HG03025 (cell line): ENCODE results near the gene EGFLAM.
"Not testable (repeated sequence)": the region's sequence is repeated elsewhere in the genome, so short reads cannot be mapped to it uniquely, and the experiment has no call there.

Source experiments
- ATAC-seq: cut with Tn5 transposase; IDR thresholded peaks from one replicate; pipeline ENCODE4 v1.9.1; 2021; ENCODE audit warnings: mild to moderate bottlenecking, moderate library complexity; ENCODE audit not compliant: unreplicated experiment, low FRiP score

The EGFLAM gene

GRCh38 chr5:38321978-38322377, 63.6 kb downstream of the EGFLAM start:
- no peak for ATAC-seq

- ATAC-seq, result no peak
Measured at GRCh38 chr5:38323645-38324295, 65.4 kb downstream of the EGFLAM start.

DNA sequence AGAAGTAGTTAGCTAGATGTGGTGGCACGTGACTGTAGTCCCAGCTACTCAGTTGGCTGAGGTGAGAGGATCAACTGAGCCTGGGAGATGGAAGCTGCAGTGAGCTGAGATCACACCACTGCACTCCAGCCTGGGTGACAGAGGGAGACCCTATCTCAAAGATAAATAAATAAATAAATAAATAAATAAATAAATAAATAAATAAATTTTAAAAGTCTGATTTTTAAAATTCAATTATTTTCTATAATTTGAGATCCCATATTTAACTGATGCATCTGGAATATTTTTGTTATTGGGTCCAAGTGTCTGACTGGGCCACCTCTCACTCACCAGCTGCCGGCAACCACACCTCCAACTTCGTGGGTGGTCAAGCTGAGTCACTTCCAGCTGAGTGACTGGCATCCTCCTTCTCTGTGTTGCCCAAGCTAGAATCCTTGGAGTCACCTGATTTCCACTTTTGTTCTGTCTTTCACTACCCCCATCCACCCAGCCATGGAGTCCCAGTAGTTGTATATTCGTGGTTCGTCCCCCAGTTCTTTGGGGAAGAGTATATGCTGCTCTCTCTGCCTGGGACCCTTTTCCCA, 70.9 kb downstream of the EGFLAM start:
- no peak for ATAC-seq

- ATAC-seq, result no peak
Measured at GRCh38 chr5:38330207-38330606, 71.8 kb downstream of the EGFLAM start.

DNA sequence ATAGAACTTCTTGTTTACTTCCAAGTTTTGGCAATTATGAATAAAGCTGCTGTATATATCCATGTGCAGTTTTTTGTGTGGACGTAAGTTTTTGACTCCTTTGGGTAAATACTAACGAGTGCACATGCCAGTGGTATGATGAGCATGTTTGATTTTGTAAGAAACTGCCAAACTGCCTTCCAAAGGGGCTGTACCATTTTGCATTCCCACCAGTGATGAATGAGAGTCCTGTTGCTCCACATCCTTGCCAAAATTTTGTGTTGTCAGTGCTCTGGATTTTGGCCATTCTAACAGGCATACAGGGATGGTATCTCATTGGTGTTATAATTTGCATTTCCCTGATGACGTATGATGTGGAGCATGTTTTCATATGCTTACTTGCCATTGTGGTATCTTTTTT, 73.5 kb downstream of the EGFLAM start:
- ATAC-seq, result no peak

- ATAC-seq, result not testable (repeated sequence)
Measured at GRCh38 chr5:38333181-38333580, 74.8 kb downstream of the EGFLAM start.

DNA sequence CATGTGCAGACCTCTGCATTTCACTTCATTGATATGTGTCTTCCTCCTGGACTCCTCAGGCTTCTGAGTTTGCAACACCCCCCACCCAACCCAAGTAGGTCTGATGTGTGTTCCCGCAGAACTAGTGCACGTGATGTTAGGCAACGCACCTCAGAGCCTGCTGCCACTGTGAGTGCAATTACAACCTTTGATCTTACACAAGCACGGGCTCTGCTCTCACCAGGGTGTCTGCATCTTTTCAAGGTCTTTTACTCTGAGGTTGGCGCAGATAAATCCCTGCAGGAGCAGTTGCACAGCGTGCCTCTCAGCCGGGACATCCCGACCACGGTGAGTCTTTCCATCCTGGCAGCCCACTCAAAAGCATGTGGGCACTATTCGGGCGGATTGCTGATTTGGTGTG, 80.1 kb downstream of the EGFLAM start:
- ATAC-seq, result no peak

DNA sequence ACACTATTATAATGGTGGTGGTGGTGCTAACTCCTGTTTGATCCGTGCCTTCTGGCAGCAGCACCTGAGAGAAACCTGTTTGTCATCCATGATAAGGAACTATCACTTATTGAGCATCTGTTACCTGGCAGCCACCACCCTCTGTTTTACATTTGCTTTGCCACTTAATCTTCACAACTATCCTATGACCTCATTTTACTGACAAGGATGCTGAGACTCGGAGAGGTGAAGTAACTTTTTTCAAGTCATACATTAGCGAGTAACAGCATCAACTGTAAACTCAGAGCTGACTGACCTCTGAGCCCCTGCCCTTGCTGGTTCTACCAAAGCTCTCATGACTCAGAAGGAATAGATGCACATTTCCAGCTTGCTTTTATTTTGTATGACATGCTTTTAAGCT, 81.1 kb downstream of the EGFLAM start:
- no peak for ATAC-seq

GRCh38 chr5:38341056-38341455, 82.7 kb downstream of the EGFLAM start:
- ATAC-seq, result no peak

DNA sequence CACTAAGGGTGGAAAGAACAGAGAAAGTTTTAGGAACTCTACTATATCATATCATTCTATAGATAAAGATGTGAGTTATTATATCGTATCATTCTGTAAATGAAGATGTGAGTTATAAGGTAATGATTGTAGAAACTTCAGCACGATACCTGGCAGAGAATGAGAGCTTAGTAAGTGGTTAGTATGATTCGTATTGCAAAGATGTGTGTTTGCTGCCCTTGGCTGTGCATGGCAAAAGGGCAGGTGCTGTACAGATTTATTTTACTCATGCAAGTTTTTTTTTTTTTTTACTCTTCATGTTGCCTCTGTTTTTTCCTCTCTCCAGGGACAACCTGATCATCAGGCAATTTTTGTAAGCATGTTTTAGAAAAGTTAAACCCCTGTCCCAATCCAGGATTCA, 83.3 kb downstream of the EGFLAM start:
- ATAC-seq, result no peak

DNA sequence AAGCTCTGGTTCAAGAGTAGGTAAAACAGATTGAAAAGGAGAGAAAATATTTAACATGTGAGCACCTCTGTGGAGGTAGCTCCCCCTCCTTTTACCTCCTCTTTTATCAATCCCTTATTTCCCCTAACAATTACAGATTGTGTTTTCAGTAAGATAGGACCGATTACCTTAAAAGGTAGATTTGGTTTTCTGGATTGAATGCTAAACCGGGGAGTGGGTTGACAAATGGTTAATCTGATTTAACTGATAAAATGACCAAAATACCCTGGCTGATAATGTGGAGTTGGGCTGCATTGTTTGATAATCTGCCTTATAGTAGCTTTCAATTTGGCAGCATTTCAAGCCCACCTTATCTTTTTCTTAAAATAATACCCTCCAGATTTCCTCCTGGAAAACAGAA, 83.9 kb downstream of the EGFLAM start:
- no peak for ATAC-seq

DNA sequence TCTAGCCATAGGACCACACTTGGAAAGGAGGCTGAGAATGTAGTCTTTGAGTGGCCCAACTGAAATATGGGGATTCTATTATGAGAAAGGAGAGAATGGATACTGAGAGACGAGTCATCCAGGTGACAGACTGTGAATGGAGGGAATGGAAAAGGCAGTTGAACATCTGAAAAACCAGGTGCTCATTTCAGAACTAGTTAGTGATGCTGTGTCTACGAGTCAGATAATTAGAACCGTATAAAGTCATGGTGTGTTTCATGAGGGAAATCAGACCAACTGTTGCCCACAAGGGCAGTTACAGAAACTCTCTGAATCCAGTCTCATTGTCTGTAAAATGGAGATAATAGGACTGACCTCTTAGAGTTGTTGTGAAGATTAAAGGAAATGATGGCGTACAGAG, 86.5 kb downstream of the EGFLAM start:
- ATAC-seq, result no peak

DNA sequence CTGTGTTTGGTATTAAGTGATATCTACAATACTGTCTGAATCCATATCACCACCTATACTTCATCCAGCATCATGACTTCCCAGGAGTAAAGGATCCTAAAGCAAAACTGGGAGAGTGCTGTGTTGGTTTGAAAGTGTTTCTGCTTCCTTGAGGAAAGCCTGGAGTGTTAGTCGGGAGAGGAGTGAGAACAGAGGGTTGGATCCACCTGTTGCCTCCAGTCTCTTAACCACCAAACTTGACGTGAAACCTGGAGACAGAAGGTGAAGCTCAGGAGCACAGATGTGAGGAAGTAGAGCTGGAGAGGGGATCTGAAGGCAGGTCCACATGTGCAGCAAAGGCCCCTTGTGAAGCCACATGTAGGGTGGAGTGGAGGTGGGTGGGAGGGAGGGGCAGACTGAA, 88.2 kb downstream of the EGFLAM start:
- ATAC-seq, result no peak

GRCh38 chr5:38347040-38347763, 88.8 kb downstream of the EGFLAM start:
- ATAC-seq, result no peak

DNA sequence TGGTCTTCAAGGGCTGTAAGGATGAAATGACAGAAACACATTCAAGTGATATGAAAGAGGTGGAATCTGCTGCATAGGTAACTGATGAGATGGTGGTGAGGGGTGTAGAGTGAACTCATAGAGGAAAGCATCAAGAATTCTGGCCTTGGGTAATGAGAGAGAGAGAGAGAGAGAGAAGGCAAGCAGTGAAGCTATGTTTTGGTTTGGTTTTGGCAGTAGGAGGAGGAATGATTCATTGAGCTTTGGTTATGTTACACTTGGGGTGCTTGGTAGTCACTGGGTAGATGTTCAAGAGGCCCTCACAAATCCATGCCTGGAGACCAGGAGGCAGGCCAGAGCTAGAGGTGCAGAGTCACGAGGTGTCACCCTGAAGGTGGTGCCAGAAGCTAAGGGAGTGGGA, 89.5 kb downstream of the EGFLAM start:
- no peak for ATAC-seq

DNA sequence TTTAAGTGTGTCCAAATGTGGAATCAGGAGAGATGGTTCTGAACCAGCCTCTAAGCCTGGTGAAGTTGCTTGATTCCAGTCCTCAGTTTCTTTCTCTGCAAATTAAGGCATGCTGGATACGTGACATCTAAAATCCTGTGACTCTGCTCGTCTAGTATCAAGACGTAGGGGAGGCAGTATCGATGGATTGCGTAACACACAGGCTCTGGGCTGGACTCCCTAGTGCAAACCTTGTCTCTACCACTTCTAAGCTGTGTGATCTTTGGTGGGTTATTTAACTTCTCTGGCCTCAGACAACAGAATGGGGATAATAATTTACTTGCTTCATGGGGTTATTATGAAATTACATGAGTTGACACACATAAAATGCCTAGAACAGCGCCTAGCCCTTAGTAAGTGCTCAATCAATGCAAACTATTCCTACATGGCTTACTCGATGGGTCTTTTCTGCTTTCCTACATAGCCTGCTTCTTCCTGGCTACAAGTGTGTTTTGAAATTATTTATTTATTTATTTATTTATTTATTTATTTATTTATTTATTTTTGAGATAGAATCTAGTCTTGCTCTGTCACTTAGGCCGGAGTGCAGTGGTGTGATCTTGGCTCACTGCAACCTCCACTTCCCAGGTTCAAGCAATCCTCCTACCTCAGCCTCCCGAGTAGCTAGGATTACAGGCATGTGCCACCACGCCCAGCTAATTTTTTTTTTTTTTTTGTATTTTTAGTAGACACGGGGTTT, 102.1 kb downstream of the EGFLAM start:
- no peak for ATAC-seq

GRCh38 chr5:38362713-38363112, 104.4 kb downstream of the EGFLAM start:
- no peak for ATAC-seq

DNA sequence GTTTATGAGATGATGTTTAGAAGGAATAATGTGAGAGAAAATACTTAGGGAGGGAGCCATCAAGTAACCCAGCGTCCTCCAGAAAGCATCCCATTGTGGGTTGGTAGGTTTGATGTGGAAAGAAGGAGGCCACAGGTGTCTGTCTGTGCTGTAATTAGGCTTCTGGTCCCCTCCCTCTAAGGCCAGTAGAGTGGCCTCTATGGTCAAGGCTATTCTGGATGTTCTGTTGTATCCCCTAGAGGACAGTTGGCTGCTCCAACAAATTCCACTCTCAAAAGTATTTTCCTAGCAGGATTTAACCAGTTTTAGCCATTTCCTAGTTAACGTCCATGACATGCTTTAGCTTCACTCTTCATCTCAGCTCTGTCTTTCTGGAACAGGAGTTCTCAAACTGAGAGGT, 106.5 kb downstream of the EGFLAM start:
- ATAC-seq, result no peak

GRCh38 chr5:38367410-38367809, 109.1 kb downstream of the EGFLAM start:
- ATAC-seq, result no peak

- ATAC-seq, result no peak
Measured at GRCh38 chr5:38367966-38368365, 109.6 kb downstream of the EGFLAM start.

DNA sequence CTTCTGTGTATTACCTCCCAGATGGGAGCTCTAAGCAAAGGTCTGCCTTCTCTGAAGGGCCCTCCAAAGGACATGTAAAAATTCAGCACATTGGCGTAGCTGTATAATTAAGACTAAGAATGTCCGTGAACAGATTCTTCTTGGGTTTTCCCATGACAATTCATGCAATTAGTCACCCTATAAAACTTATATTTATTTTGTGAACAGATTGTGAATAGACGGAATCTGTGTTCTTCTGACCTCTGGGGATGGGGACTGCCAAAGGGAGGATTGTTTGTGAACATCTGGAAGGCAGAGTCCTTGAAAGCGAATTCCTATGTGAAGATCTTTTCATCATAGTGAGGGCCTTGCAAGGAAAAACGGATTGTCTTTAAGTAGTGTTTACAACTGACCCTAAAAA, 111.3 kb downstream of the EGFLAM start:
- no peak for ATAC-seq
